GM18520 (cell line): ENCODE results near the gene USHBP1.

ENCODE experiments used
- ATAC-seq: cut with Tn5 transposase; IDR thresholded peaks from one replicate; pipeline ENCODE4 v1.9.1; 2021; ENCODE audit not compliant: unreplicated experiment

USHBP1 gene

GRCh38 chr19:17266589-17266974, 2.0 kb upstream of the USHBP1 start:
- no peak for ATAC-seq

GRCh38 chr19:17266026-17266425, 1.5 kb upstream of the USHBP1 start:
- no peak for ATAC-seq

- ATAC-seq = no peak
Measured at GRCh38 chr19:17263712-17264640, 569 bp downstream of the USHBP1 start.

- no peak for ATAC-seq
Measured at GRCh38 chr19:17262557-17262956, 2.0 kb downstream of the USHBP1 start.

- peak; percentile 52 for ATAC-seq
Measured at GRCh38 chr19:17260842-17261325, 3.7 kb downstream of the USHBP1 start.

- ATAC-seq = no peak
Measured at GRCh38 chr19:17259934-17260333, 4.6 kb downstream of the USHBP1 start.

- no peak for ATAC-seq
Measured at GRCh38 chr19:17259118-17259780, 5.3 kb downstream of the USHBP1 start.

GRCh38 chr19:17256130-17256529, 8.4 kb downstream of the USHBP1 start:
- ATAC-seq = no peak

- no peak for ATAC-seq
Measured at GRCh38 chr19:17255150-17255621, 9.4 kb downstream of the USHBP1 start.

- no peak for ATAC-seq
Measured at GRCh38 chr19:17254636-17255035, 9.9 kb downstream of the USHBP1 start.

- no peak for ATAC-seq
Measured at GRCh38 chr19:17249887-17250548, 14.5 kb downstream of the USHBP1 start.

GRCh38 chr19:17248011-17248776, 16.4 kb downstream of the USHBP1 start:
- ATAC-seq = no peak

- no peak for ATAC-seq
Measured at GRCh38 chr19:17246681-17247425, 17.7 kb downstream of the USHBP1 start.

- ATAC-seq = no peak
Measured at GRCh38 chr19:17245535-17245984, 19.0 kb downstream of the USHBP1 start, which contains the start of gene NR2F6. Gene NR2F6 (minus strand): TSS chr19:17245919. CDS start chr19:17245220, 699 bp downstream.

GRCh38 chr19:17244618-17245534, 19.7 kb downstream of the USHBP1 start:
- no peak for ATAC-seq

GRCh38 chr19:17243830-17244617, 20.5 kb downstream of the USHBP1 start:
- ATAC-seq = no peak

- ATAC-seq = no peak
Measured at GRCh38 chr19:17243211-17243829, 21.2 kb downstream of the USHBP1 start.
